HG03025 (cell line): ENCODE results near the gene INSL3.

Source experiments
- ATAC-seq: cut with Tn5 transposase; IDR thresholded peaks from one replicate; pipeline ENCODE4 v1.9.1; 2021; ENCODE audit warnings: mild to moderate bottlenecking, moderate library complexity; ENCODE audit not compliant: unreplicated experiment, low FRiP score

The INSL3 gene

GRCh38 chr19:17847538-17848366, 26.4 kb upstream of the INSL3 start, which contains the start of gene JAK3:
TSS of gene JAK3 (minus strand) at chr19:17847982. CDS start at chr19:17844417, 3,565 bp downstream.
- no peak for ATAC-seq

GRCh38 chr19:17846146-17846545, 24.8 kb upstream of the INSL3 start:
- no peak for ATAC-seq

- no peak for ATAC-seq
These were observed 22.7 kb upstream of the INSL3 start for GRCh38 chr19:17843908-17844490.

- no peak for ATAC-seq
These were observed 22.0 kb upstream of the INSL3 start for GRCh38 chr19:17843292-17843827.

- no peak for ATAC-seq
These were observed 21.5 kb upstream of the INSL3 start for GRCh38 chr19:17842663-17843291.

GRCh38 chr19:17841810-17842662, 20.7 kb upstream of the INSL3 start:
- no peak for ATAC-seq

GRCh38 chr19:17841371-17841809, 20.1 kb upstream of the INSL3 start:
- no peak for ATAC-seq

- no peak for ATAC-seq
These were observed 18.7 kb upstream of the INSL3 start for GRCh38 chr19:17840019-17840418.

GRCh38 chr19:17837972-17838371, 16.7 kb upstream of the INSL3 start:
- ATAC-seq, result no peak

- no peak for ATAC-seq
These were observed 15.2 kb upstream of the INSL3 start for GRCh38 chr19:17836530-17836929.

- ATAC-seq, result no peak
These were observed 14.1 kb upstream of the INSL3 start for GRCh38 chr19:17835182-17836006.

- ATAC-seq, result no peak
These were observed 13.2 kb upstream of the INSL3 start for GRCh38 chr19:17834350-17835181.

- no peak for ATAC-seq
These were observed 11.3 kb upstream of the INSL3 start for GRCh38 chr19:17832443-17833208.

- no peak for ATAC-seq
These were observed 10.1 kb upstream of the INSL3 start for GRCh38 chr19:17831419-17831888.

GRCh38 chr19:17830567-17831418, 9.5 kb upstream of the INSL3 start:
- ATAC-seq, result no peak

- ATAC-seq, result no peak
These were observed 8.7 kb upstream of the INSL3 start for GRCh38 chr19:17829855-17830566.
